Suprapubic skin (tissue), 4 donors: Measurements from ENCODE around the gene TNFRSF11A. TPM values are rescaled to one million over a fixed set of nuclear protein-coding genes. Genes with fewer than 3 reads are reported as not detected.

Experiments
- DNase-seq, 2 donors: peaks; one replicate each; pipeline ENCODE4 v3.0.0-alpha.2; 2019; ENCODE audit warnings: low spot score in 2 of 2
- H3K27ac ChIP-seq: fragments of 200-600 bp; sonication (generic); one replicate; pipeline ENCODE4 v1.5.1; 2019
- H3K27me3 ChIP-seq: fragments of 200-600 bp; sonication (generic); one replicate; pipeline ENCODE4 v1.5.1; 2019
- H3K36me3 ChIP-seq: fragments of 200-600 bp; sonication (generic); one replicate; pipeline ENCODE4 v1.5.1; 2019
- H3K4me1 ChIP-seq: fragments of 200-600 bp; sonication (generic); one replicate; pipeline ENCODE4 v1.5.1; 2019
- H3K4me3 ChIP-seq: fragments of 200-600 bp; sonication (generic); one replicate; pipeline ENCODE4 v1.5.1; 2019; ENCODE audit warnings: mild to moderate bottlenecking
- H3K9me3 ChIP-seq: fragments of 200-600 bp; sonication (generic); one replicate; pipeline ENCODE4 v1.5.1; 2019
- EP300 ChIP-seq: sonication (generic); formaldehyde crosslinking; IDR thresholded peaks from one replicate; pipeline ENCODE4 v1.6.1; 2017; ENCODE audit warnings: antibody characterized with exemption
- POLR2A ChIP-seq, 2 donors: fragments of 450-650 bp; IDR thresholded peaks; one replicate each; pipeline ENCODE4 v1.6.1; 2017; ENCODE audit warnings: antibody characterized with exemption in 2 of 2, mild to moderate bottlenecking in 2 of 2, moderate library complexity in 2 of 2
- POLR2AphosphoS5 ChIP-seq, 3 donors: sonication (generic); formaldehyde crosslinking; IDR thresholded peaks; one replicate each; pipeline ENCODE4 v1.6.1; 2017; ENCODE audit warnings: antibody characterized with exemption in 3 of 3
- WGBS: methylation state at CpG from one replicate; pipeline ENCODE4 v1.1.5; 2018; 5-methylcytosine and 5-hydroxymethylcytosine counted together
- total RNA-seq, 4 donors: library from RNA; depleted of rRNA; stranded (reverse); fragments of >200 nt; gene quantifications; one replicate each; pipeline ENCODE4 v1.1.0, GENCODE V29; 2016
- TF ChIP-seq, protein P1 (sequence below), 2 donors: fragments of 200-600 bp in 1 of 2; fragments of 450-650 bp in 1 of 2; sonication (generic) in 1 of 2; IDR thresholded peaks; one replicate each; pipeline ENCODE4 v1.5.1; 2016 to 2019; ENCODE audit warnings: antibody characterized with exemption in 2 of 2, mild to moderate bottlenecking in 1 of 2, moderate library complexity in 1 of 2

Gene TNFRSF11A
- total RNA-seq, 4 donors from 2014 or later = 4.8 to 15.4 (median 5.9) TPM

- TF ChIP-seq POLR2AphosphoS5 (IDR thresholded peaks at IDR 0.05) = no peak
- no peak for TF ChIP-seq EP300
- TF ChIP-seq, protein P1, sequence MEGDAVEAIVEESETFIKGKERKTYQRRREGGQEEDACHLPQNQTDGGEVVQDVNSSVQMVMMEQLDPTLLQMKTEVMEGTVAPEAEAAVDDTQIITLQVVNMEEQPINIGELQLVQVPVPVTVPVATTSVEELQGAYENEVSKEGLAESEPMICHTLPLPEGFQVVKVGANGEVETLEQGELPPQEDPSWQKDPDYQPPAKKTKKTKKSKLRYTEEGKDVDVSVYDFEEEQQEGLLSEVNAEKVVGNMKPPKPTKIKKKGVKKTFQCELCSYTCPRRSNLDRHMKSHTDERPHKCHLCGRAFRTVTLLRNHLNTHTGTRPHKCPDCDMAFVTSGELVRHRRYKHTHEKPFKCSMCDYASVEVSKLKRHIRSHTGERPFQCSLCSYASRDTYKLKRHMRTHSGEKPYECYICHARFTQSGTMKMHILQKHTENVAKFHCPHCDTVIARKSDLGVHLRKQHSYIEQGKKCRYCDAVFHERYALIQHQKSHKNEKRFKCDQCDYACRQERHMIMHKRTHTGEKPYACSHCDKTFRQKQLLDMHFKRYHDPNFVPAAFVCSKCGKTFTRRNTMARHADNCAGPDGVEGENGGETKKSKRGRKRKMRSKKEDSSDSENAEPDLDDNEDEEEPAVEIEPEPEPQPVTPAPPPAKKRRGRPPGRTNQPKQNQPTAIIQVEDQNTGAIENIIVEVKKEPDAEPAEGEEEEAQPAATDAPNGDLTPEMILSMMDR (IDR thresholded peaks at IDR 0.05) = no peak
- no peak for TF ChIP-seq POLR2A (IDR thresholded peaks at IDR 0.05)
- Histone ChIP-seq H3K4me3 (no peak overlapping the region), H3K27me3 (peaks cover 4% of the 10 kb centered on the region), H3K27ac (no peak overlapping the region), H3K4me1 (no peaks in the 10 kb centered on the region), H3K36me3 (no peaks in the 10 kb centered on the region), H3K9me3 (no peaks in the 10 kb centered on the region)
- no peak for DNase-seq
- 84% methylated on average over 14 of the region's 16 CpGs for WGBS
These were observed 64.0 kb downstream of the TNFRSF11A start for GRCh38 chr18:62388855-62389760.

GRCh38 chr18:62389761-62390481 lies 64.8 kb downstream of the TNFRSF11A start:
- H3K27me3 ChIP-seq = peaks cover 4% of the 10 kb centered on the region
- 88% methylated on average over 11 of the region's 11 CpGs for WGBS
- TF ChIP-seq, protein P1 (IDR thresholded peaks at IDR 0.05) = no peak
- TF ChIP-seq POLR2A (IDR thresholded peaks at IDR 0.05) (no peak), POLR2AphosphoS5 (IDR thresholded peaks at IDR 0.05) (no peak), EP300 (no peak)
- no peaks in the 10 kb centered on the region for H3K9me3 ChIP-seq
- H3K27ac ChIP-seq = no peak overlapping the region
- H3K4me1 ChIP-seq = no peaks in the 10 kb centered on the region
- no peaks in the 10 kb centered on the region for H3K36me3 ChIP-seq
- no peak overlapping the region for H3K4me3 ChIP-seq
- DNase-seq = no peak

GRCh38 chr18:62394006-62394763 lies 69.1 kb downstream of the TNFRSF11A start:
- no peak for DNase-seq

DNA sequence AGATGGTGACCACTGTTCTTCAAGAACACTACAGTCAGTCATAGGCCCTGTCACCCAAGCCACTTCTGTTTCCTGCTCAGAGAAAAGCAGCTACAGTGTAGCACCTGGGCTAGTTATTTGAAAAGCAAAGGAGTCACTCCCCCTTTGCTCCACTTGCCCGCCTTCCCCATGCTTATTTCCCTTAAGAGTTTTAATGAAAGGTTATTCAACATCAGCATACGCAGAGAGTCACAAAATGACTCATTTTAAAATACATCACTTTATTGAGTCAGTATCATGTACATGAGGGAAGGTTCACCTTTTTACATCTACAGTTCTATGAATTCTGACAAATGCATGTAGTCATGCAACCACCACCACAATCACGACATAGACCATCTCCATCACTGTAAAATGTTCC lies 71.3 kb downstream of the TNFRSF11A start:
- Histone ChIP-seq H3K27ac (no peak overlapping the region), H3K9me3 (no peaks in the 10 kb centered on the region), H3K4me3 (no peak overlapping the region), H3K36me3 (no peaks in the 10 kb centered on the region), H3K4me1 (no peaks in the 10 kb centered on the region), H3K27me3 (peaks cover 4% of the 10 kb centered on the region)
- WGBS = 89% methylated on average over 3 of the region's 3 CpGs
- TF ChIP-seq, protein P1 (IDR thresholded peaks at IDR 0.05) = no peak
- TF ChIP-seq POLR2AphosphoS5 (IDR thresholded peaks at IDR 0.05) (no peak), EP300 (no peak), POLR2A (IDR thresholded peaks at IDR 0.05) (no peak)
- DNase-seq = no peak

More at GRCh38 chr18:62394006-62394763, 69.1 kb downstream of the TNFRSF11A start:
- TF ChIP-seq, protein P1 (IDR thresholded peaks at IDR 0.05) = no peak
- no peak for TF ChIP-seq POLR2A (IDR thresholded peaks at IDR 0.05)
- no peak for TF ChIP-seq POLR2AphosphoS5 (IDR thresholded peaks at IDR 0.05)
- TF ChIP-seq EP300 = no peak
- H3K36me3 ChIP-seq = no peaks in the 10 kb centered on the region
- peaks cover 4% of the 10 kb centered on the region for H3K27me3 ChIP-seq
- no peak overlapping the region for H3K27ac ChIP-seq
- H3K9me3 ChIP-seq = no peaks in the 10 kb centered on the region
- no peaks in the 10 kb centered on the region for H3K4me1 ChIP-seq
- WGBS = 89% methylated on average over 15 of the region's 15 CpGs
- no peak overlapping the region for H3K4me3 ChIP-seq
